Measurements from ENCODE around the gene SHANK1. TPM values are rescaled to one million over a fixed set of nuclear protein-coding genes. Genes with fewer than 3 reads are reported as not detected.
A peak's percentile ranks its signal among the peaks of the same experiment; 100 is the strongest.

SHANK1 gene
- polyA plus RNA-seq, 3 donors = not detected

DNA sequence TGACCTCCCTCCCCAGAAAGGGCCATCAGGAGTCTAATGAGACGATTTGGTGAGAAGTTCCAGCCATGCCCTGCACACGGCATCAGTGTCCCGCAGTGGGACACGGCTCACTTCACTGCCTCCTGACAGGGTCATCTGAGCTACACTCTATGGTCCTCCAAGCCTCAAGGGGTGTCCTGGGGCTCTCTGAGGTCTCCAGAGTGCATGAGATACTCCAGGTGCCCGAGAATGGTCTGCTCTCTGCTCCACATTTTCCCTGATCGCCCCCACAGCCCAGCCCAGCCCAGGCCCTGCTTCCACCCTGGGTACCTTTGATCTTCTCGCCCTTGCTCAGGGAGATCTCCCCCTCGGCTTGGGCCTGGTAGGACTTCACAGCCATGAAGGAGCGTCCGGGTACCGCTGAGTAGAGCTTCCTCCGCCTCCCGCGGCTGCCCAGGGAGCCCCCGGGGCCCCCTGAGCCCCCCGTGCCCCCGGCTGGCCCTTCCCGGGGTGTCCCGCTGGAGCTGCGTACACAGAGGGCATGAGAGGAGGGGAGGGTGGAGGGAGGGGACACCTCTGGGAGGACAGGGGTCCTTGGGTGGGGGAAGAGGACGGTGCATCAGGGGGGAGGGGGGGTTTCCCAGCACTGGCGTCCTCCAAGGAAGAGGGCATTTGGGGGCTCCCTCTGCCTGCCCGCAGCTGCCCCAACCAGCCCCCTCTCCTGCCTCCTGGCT is 17.3 kb downstream of the SHANK1 start:
- Histone ChIP-seq H3K9me3 (replicated peaks in 1 of 2; ENCODE audit: control insufficient read depth in 1 of 2, insufficient read depth in 1 of 2, low read length in 2 of 2) (no peaks in the 10 kb centered on the region), H3K27ac (ENCODE audit: low read depth in 1 of 2, low read length in 2 of 2) (no peak overlapping the region), H3K4me1 (ENCODE audit: control insufficient read depth in 1 of 2, insufficient read depth in 2 of 2, low read length in 2 of 2) (no peaks in the 10 kb centered on the region), H4K20me1 (ENCODE audit: insufficient read depth, low read length) (no peaks in the 10 kb centered on the region), H3K9ac (ENCODE audit: insufficient read depth, low read length, poor library complexity, severe bottlenecking) (no peak overlapping the region), H3K36me3 (replicated peaks in 1 of 2; ENCODE audit: control insufficient read depth in 1 of 2, insufficient read depth in 2 of 2, low read length in 2 of 2) (no peaks in the 10 kb centered on the region), H3K4me3 (replicated peaks in 1 of 3; ENCODE audit: low read depth in 2 of 3, low read length in 3 of 3) (no peak overlapping the region), H3K4me2 (replicated peaks; ENCODE audit: extremely low read depth, low read length, poor library complexity, severe bottlenecking) (no peak overlapping the region), H3K79me2 (ENCODE audit: insufficient read depth, low read length) (no peaks in the 10 kb centered on the region), H2AFZ (ENCODE audit: insufficient read depth, low read depth, low read length, poor library complexity, severe bottlenecking) (no peak overlapping the region), H3K27me3 (ENCODE audit: control insufficient read depth in 2 of 2, insufficient read depth in 2 of 2, low read length in 2 of 2) (peaks cover 0 to 22% of the 10 kb centered on the region in 2 donors)
- H3K27me3 Mint-ChIP-seq (ENCODE audit: low read depth in 3 of 3) = peaks cover 35 to 51% (median 38%) of the 10 kb centered on the region in 3 donors
- TF ChIP-seq, protein P1, sequence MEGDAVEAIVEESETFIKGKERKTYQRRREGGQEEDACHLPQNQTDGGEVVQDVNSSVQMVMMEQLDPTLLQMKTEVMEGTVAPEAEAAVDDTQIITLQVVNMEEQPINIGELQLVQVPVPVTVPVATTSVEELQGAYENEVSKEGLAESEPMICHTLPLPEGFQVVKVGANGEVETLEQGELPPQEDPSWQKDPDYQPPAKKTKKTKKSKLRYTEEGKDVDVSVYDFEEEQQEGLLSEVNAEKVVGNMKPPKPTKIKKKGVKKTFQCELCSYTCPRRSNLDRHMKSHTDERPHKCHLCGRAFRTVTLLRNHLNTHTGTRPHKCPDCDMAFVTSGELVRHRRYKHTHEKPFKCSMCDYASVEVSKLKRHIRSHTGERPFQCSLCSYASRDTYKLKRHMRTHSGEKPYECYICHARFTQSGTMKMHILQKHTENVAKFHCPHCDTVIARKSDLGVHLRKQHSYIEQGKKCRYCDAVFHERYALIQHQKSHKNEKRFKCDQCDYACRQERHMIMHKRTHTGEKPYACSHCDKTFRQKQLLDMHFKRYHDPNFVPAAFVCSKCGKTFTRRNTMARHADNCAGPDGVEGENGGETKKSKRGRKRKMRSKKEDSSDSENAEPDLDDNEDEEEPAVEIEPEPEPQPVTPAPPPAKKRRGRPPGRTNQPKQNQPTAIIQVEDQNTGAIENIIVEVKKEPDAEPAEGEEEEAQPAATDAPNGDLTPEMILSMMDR (IDR thresholded peaks at IDR 0.05) = no peak
- DNase-seq = no peak
- H3K36me3 Mint-ChIP-seq = no peaks in the 10 kb centered on the region
- peak overlapping the region in 1 of 2 donors; percentile 42 for H3K4me3 Mint-ChIP-seq
- H3K27ac Mint-ChIP-seq = no peak overlapping the region
- H3K4me1 Mint-ChIP-seq = peaks cover 3% of the 10 kb centered on the region
- peaks cover 0 to 3% (median 0%) of the 10 kb centered on the region in 7 donors for H3K9me3 Mint-ChIP-seq
- 80% methylated on average over 13 of the region's 23 CpGs for WGBS (ENCODE audit: insufficient coverage)
- intact Hi-C loops (cut with micrococcal nuclease) = loop anchor here in 1 of 2 donors (10.0 kb wide), 1 partner anchor 82 kb away; no protein-coding TSS in a partner anchor

DNA sequence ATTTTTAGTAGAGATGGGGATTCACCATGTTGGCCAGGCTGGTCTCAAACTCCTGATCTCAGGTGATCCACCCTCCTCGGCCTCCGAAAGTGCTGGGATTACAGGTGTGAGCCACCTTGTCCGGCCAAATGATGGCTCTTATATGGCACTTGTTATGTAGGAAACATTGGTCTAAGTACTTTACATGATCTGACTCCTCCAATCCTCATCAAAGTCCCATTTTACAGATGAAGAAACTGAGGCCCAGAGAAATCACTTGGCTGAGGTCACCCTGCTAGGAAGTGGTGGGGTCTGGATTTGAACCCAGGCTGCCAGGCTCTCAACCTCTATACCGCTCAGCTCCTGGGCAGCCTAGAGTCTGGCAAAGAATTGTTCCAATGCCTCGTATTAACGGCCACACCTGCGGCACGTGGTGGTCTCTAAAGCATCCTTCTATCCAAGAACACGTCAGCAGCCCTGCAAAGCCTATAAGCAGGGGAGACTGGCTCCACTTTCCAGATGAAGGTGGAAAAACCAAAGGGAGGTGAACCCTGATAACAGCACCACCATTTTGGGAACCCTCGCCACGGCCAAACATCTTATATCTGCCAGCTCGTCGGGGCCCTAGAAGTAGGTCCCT is 18.1 kb downstream of the SHANK1 start:
- peaks cover 0 to 3% (median 0%) of the 10 kb centered on the region in 7 donors for H3K9me3 Mint-ChIP-seq
- intact Hi-C loops (cut with micrococcal nuclease) = loop anchor here in 1 of 2 donors (10.0 kb wide), 1 partner anchor 83 kb away; no protein-coding TSS in a partner anchor

More for the DNA sequence above, 18.1 kb downstream of the SHANK1 start:
- H3K4me3 Mint-ChIP-seq = no peak overlapping the region
- H3K36me3 Mint-ChIP-seq = no peaks in the 10 kb centered on the region
- peaks cover 3% of the 10 kb centered on the region for H3K4me1 Mint-ChIP-seq
- WGBS (ENCODE audit: insufficient coverage) = 83% methylated on average over 8 of the region's 13 CpGs
- H3K27me3 Mint-ChIP-seq (ENCODE audit: low read depth in 3 of 3) = peaks cover 41 to 59% (median 42%) of the 10 kb centered on the region in 3 donors
- Histone ChIP-seq H3K9ac (ENCODE audit: insufficient read depth, low read length, poor library complexity, severe bottlenecking) (no peak overlapping the region), H3K4me2 (replicated peaks; ENCODE audit: extremely low read depth, low read length, poor library complexity, severe bottlenecking) (no peak overlapping the region), H3K27ac (ENCODE audit: low read depth in 1 of 2, low read length in 2 of 2) (no peak overlapping the region), H3K79me2 (ENCODE audit: insufficient read depth, low read length) (no peaks in the 10 kb centered on the region), H2AFZ (ENCODE audit: insufficient read depth, low read depth, low read length, poor library complexity, severe bottlenecking) (no peak overlapping the region), H3K27me3 (ENCODE audit: control insufficient read depth in 2 of 2, insufficient read depth in 2 of 2, low read length in 2 of 2) (peaks cover 0 to 23% of the 10 kb centered on the region in 2 donors), H3K4me3 (replicated peaks in 1 of 3; ENCODE audit: low read depth in 2 of 3, low read length in 3 of 3) (no peak overlapping the region), H3K36me3 (replicated peaks in 1 of 2; ENCODE audit: control insufficient read depth in 1 of 2, insufficient read depth in 2 of 2, low read length in 2 of 2) (no peaks in the 10 kb centered on the region), H4K20me1 (ENCODE audit: insufficient read depth, low read length) (no peaks in the 10 kb centered on the region), H3K4me1 (ENCODE audit: control insufficient read depth in 1 of 2, insufficient read depth in 2 of 2, low read length in 2 of 2) (no peaks in the 10 kb centered on the region), H3K9me3 (replicated peaks in 1 of 2; ENCODE audit: control insufficient read depth in 1 of 2, insufficient read depth in 1 of 2, low read length in 2 of 2) (no peaks in the 10 kb centered on the region)
- TF ChIP-seq, protein P1 (IDR thresholded peaks at IDR 0.05) = no peak
- H3K27ac Mint-ChIP-seq = no peak overlapping the region
- DNase-seq = no peak
